GM19240 (cell line): ENCODE data around the gene HILPDA.

Experiments used
- DNase-seq: peaks from one replicate; pipeline ENCODE4 v3.0.0; 2011; ENCODE audit warnings: low spot score; ENCODE audit not compliant: insufficient read length

The HILPDA gene

GRCh38 chr7:128455543-128456254 is at the start of gene HILPDA:
TSS of gene HILPDA (plus strand) at chr7:128455878. CDS start at chr7:128457269, 1,391 bp downstream.
- DNase-seq: peak; percentile 85

GRCh38 chr7:128406314-128407232 is 49.1 kb upstream of the HILPDA start:
- DNase-seq: no peak

GRCh38 chr7:128407233-128407589 is 48.5 kb upstream of the HILPDA start:
- no peak for DNase-seq

- DNase-seq: no peak
These were observed 47.6 kb upstream of the HILPDA start for GRCh38 chr7:128407751-128408708.

GRCh38 chr7:128408709-128409595 is 46.7 kb upstream of the HILPDA start:
- no peak for DNase-seq

GRCh38 chr7:128409596-128410450 is 45.9 kb upstream of the HILPDA start, which contains the start of gene IMPDH1:
TSS of gene IMPDH1 (minus strand) at chr7:128409982. CDS start at chr7:128409901, 81 bp downstream.
- peak; percentile 92 for DNase-seq

GRCh38 chr7:128410451-128410753 is 45.3 kb upstream of the HILPDA start:
- DNase-seq: no peak

- DNase-seq: no peak
These were observed 40.4 kb upstream of the HILPDA start for GRCh38 chr7:128415217-128415785.

GRCh38 chr7:128417071-128417470 is 38.6 kb upstream of the HILPDA start:
- DNase-seq: no peak

GRCh38 chr7:128419257-128419656 is 36.4 kb upstream of the HILPDA start:
- DNase-seq: no peak

- no peak for DNase-seq
These were observed 34.9 kb upstream of the HILPDA start for GRCh38 chr7:128420773-128421172.

- no peak for DNase-seq
These were observed 34.3 kb upstream of the HILPDA start for GRCh38 chr7:128421384-128421783.

- DNase-seq: no peak
These were observed 33.6 kb upstream of the HILPDA start for GRCh38 chr7:128422037-128422436.

- no peak for DNase-seq
These were observed 32.8 kb upstream of the HILPDA start for GRCh38 chr7:128422842-128423241.

GRCh38 chr7:128424686-128425275 is 30.9 kb upstream of the HILPDA start:
- no peak for DNase-seq

GRCh38 chr7:128425850-128426249 is 29.8 kb upstream of the HILPDA start:
- DNase-seq: peak; percentile 71

- no peak for DNase-seq
These were observed 28.3 kb upstream of the HILPDA start for GRCh38 chr7:128427289-128427891.

- DNase-seq: no peak
These were observed 25.5 kb upstream of the HILPDA start for GRCh38 chr7:128430207-128430606.
